AG04449 (cell line): ENCODE data around the gene LIN7C.

Experiments
- CTCF ChIA-PET: fragments of 350-600 bp; formaldehyde crosslinking; extraction: SDS; loops from one replicate; lab custom pipeline; 2021; ENCODE audit warnings: antibody characterized with exemption; lab: Yijun Ruan, JAX
- POLR2A ChIA-PET: fragments of 400-600, 350-600 bp; formaldehyde crosslinking; extraction: SDS; loops from one replicate; lab custom pipeline; 2020; ENCODE audit warnings: antibody characterized with exemption, inconsistent platforms; lab: Yijun Ruan, JAX
- DNase-seq: peaks from one replicate; pipeline ENCODE4 v3.0.0-alpha.2; 2010; ENCODE audit warnings: low read depth, low spot score
- H3K4me3 ChIP-seq: 2 replicates; pipeline ENCODE4 v1.5.1; 2011; ENCODE audit warnings: low read depth, mild to moderate bottlenecking, control low read depth, low read length
- CTCF ChIP-seq: IDR thresholded peaks from one replicate; pipeline ENCODE4 v1.5.1; 2011; ENCODE audit warnings: mild to moderate bottlenecking, moderate library complexity, low read length, control low read depth, inconsistent platforms; ENCODE audit not compliant: insufficient read depth; ENCODE audit errors: missing control alignments

Gene LIN7C

GRCh38 chr11:27445625-27446024 lies 60.9 kb downstream of the LIN7C start:
- ChIA-PET CTCF (no interaction called here), POLR2A (no interaction called here)
- no peak for TF ChIP-seq CTCF
- DNase-seq, result no peak
- H3K4me3 ChIP-seq, result no peak overlapping the region

- TF ChIP-seq CTCF, result no peak
- ChIA-PET POLR2A (no interaction called here), CTCF (interaction anchor here (0.9 to 2.6 kb wide), 3 partner anchors 17 to 149 kb away, joined by 4 to 8 read pairs (median 4); no protein-coding TSS in a partner anchor)
- no peak for DNase-seq
- H3K4me3 ChIP-seq, result no peak overlapping the region
Observed at GRCh38 chr11:27444801-27445215, 61.8 kb downstream of the LIN7C start.
